DMS79 treated with DMSO at 0.1 percent for 48 hours (cell line): Measurements from ENCODE around the gene ACRBP.
A peak's percentile ranks its signal among the peaks of the same experiment; 100 is the strongest.
"Not testable (repeated sequence)": the region's sequence is repeated elsewhere in the genome, so short reads cannot be mapped to it uniquely, and the experiment has no call there.

Experiments used
- DNase-seq: peaks from one replicate; lab custom pipeline; 2025; lab: John Stamatoyannopoulos, UW

The ACRBP gene

GRCh38 chr12:6614513-6615172, 32.6 kb downstream of the ACRBP start:
- DNase-seq: peak; percentile 52

GRCh38 chr12:6613776-6614512, 33.3 kb downstream of the ACRBP start:
- peak; percentile 96 for DNase-seq

DNA sequence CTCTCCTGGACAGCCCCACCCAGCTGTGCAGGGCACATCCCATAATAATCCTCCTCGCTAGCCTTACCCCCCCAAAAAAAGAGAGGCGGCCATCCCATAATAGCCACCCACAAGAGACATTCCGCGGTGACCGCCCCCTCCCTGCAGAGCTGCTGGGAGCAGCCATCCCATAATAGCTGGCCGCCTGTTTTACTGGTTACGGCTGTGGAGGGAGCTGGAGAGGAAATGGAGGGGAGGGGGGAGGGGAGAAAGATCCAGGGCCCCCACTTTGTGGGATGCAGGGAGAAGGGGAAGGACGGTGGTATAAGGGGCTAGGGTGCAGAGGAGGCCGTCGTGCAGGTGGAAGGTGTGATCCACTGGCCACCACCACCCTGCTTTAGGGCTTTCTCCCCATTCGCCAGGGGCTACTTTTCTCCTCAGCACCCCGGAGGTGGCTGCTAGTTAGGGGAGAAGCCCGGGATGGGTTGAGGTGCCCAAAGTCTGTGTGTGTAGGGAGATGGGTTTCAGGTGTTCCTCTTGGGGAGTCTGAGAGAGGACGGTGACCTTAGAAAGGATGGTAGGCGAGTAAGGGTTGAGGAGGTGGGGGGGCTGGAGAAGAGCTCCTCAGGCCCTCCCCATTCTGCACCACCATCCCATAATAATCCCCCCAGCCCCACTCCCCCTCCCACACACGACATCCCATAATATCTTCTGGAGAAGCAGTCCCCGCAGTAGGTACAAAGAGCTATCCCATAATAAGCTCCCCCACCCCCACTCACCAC, 34.0 kb downstream of the ACRBP start:
- peak; percentile 91 for DNase-seq

DNA sequence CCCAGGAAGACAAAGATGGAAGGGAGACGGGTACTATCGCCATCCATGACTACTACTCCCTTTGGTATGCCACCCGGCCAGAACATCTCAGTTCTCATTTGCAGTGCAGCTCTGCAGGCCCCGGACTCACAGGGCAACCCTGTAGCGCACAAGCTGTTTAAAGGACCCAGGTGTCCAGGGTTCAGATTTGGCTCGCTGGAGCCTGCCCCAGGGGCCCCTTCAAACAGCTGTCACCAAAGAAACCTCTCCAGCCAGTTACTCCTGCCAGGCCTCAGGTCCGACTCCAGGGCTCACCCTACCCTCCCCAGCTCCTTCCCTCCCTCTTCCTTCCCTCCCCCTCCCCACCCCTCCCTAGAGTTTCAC, 34.6 kb downstream of the ACRBP start:
- DNase-seq: no peak

- no peak for DNase-seq
Measured at GRCh38 chr12:6612247-6612646, 35.0 kb downstream of the ACRBP start.

GRCh38 chr12:6608592-6609281, 38.5 kb downstream of the ACRBP start:
- no peak for DNase-seq

DNA sequence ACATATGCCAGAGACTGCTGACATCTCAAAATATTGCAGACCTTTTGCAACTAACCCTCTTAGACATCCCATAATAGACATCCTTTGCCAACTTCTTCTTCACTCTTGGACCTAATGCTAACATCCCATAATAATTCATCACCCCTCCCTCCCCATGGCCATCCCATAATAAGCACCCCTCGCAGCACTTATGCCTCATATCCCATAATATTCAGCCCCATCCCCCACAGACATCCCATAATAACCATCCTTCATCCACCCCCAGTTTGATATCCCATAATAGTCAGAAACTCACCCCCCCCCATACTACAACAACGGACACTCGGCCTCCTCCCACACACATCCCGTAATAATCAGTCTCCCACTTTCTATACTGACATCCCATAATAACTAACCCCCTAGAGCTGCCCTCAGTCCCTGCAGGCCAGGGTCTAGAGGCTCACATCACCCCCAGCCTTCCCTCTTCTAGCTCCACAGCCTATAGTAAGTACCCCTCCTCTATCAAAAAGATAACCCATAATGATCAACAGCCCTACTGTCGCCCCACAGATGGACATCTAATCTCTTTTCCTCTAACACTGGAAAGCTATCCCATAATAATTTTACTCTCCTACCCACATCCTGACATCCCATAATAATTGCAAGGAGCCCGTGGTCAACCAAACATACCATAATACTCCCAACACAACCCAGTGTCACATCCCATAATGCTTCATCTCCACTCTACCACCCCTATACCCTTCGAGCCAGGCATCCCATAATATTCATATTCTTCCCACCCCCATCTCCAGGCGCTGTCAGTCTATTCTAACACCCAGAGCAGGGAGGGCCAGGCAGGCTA, 39.3 kb downstream of the ACRBP start:
- peak; percentile 60 for DNase-seq

DNA sequence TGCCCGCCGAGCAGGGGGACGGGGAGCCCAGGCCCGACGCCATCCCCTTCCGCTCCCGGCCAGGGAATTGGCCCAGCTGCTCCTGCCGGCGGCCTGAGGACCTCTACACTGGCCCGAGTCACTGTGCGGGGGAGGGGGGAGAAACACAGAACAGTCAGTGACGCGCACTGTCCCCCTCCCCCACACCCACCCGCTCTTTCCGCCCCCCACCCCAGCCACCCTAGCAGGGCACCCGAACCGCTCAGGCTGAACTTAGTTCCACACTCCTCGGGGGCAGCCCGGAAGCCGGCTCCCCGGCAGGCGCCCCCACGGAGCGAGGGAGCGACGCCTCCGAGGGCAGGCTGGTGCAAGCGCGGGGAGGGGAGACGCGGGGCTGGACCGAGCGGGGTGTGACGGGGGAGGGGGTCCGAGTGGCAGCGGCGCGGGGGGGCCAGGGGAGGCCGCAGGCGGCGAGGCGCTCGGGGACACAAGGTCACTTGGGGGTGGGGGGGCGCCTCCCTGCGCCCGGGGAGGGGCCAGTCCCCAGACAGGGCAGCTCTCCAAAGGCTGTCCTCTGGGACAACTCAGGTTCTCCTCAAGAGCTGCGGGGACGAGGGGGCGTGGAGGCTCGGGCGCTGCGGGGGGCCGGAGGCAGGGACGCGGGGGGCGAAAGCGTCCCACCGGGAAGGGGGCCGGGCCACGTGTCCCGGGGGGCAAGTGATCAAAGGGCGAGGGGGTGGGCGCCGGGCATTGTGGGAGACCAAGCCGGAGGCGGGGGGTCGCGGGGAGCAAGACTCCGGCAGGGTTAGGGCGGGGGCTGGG, 40.7 kb downstream of the ACRBP start:
- DNase-seq: no peak

DNA sequence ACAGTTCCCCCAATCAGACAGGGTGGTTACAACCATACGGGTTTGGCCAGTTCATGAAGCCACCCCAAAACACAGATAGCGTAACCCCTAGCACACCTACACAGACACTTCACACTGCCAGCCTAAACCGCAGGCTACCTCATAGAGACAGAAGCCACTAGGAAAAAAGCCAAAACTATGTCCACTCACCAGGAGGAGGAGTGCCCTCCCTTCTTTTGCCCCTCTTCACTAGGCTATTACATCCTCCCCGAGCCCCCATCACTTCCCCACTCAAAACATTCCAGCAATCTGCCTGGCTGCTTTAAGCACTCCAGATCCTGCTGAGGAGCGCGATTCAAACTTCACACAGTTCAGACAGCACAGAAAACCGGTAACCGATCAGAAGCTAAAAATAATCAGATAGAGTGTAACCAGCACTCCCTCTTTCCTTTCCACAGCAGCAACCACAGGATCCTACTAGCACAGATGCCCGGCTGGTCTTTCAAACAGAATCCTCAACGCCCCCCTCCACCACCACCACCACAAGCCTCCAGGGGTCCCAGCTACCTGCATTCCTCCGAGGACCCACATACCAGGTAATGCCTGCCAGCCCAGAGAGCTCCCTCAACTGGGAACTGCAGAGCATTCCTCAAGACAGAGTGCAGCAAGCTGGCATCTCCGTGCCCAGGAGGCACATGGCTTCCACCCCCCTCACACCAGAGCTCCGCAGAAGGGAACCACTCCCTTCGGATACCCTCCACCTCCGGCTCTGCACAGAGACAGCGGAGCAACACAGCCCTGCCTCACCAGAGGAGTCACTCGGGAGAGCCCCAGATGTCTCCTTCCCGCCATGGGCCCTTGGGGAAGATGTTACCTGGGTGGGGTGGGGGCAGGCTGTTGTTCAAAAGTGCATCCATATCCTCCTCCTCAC, 41.6 kb downstream of the ACRBP start:
- DNase-seq: peak; percentile 28

DNA sequence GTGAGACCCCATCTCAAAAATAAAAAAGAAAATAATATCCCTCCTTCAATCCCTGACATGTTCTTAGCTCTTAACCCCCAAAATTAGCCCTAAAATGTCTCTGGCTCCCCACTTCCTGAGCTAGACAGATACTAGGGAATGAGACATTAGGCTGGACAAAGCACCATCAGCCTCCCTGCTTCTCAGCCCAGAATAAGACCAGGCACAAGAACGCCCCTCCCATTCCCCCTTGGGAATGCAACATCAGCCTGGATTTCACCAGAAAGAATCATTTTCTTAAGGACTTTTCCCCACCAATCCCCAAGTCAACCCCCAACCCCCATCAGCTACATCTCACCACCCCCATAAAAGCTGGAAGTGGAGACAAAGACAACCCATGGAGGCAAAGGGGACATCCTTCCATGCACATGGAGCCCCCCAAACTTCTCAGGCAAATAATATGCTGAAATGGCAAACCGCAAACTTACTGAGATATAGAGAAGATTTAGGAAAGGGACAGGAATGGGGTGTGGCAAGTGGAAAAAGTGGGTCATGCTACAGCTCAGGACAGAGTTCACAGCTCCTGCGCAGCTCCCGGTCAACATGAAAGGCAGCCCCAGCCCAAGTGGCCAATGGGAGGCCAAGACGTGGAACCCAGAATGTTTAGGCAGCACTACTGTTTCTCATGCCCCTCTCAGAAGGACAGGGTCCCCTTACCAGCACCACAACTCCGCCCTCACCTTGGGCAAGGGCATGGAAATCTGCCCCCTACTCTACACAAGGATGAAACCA, 42.8 kb downstream of the ACRBP start:
- DNase-seq: no peak

- peak; percentile 18 for DNase-seq
Measured at GRCh38 chr12:6603095-6603567, 44.1 kb downstream of the ACRBP start.

GRCh38 chr12:6602526-6602925, 44.7 kb downstream of the ACRBP start:
- DNase-seq: no peak

- DNase-seq: not testable (repeated sequence)
Measured at GRCh38 chr12:6595673-6596072, 51.6 kb downstream of the ACRBP start.

DNA sequence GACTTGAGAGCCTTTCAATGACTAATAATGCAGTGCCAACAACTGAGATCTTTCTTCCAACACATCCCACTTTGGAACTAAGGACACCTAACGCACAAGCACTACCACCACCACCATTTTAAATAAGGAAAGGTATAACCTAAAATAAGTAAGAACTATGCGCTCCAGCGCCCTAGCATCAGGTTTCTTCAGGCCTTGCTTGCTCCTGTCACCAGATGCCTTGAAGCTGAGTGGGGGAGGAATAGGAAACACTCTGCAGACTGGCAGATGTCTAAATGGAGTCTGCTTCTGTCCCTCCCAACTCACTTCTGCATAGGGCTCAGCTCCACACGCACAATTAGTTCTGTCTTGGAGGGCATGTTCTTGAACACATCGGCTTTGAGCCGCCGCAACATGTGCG, 55.1 kb downstream of the ACRBP start:
- no peak for DNase-seq
